BLaER1 treated with 17β-estradiol and CSF1 and Interleukin-3, amounts not matched to agents 10 nM and 100 nM (cell line): ENCODE results near the gene BST1.
A peak's percentile ranks its signal among the peaks of the same experiment; 100 is the strongest.

Source experiments
- H3K27ac ChIP-seq, 11 experiments: shearing (Covaris generic); formaldehyde crosslinking; 2 replicates each; pipeline ENCODE4 v1.8.1; 2022
- H3K27me3 ChIP-seq, 11 experiments: shearing (Covaris generic); formaldehyde crosslinking; 2 replicates each; pipeline ENCODE4 v1.8.1; 2022
- H3K36me3 ChIP-seq, 11 experiments: shearing (Covaris generic); formaldehyde crosslinking; 2 replicates each; pipeline ENCODE4 v1.8.1; 2022
- H3K4me1 ChIP-seq, 10 experiments: shearing (Covaris generic); formaldehyde crosslinking; 2 replicates each; pipeline ENCODE4 v1.8.1; 2022
- H3K4me2 ChIP-seq, 11 experiments: shearing (Covaris generic); formaldehyde crosslinking; 2 replicates each; pipeline ENCODE4 v1.8.1; 2022
- H3K4me3 ChIP-seq, 10 experiments: shearing (Covaris generic); formaldehyde crosslinking; 2 replicates each; pipeline ENCODE4 v1.8.1; 2022
- H3K9ac ChIP-seq, 11 experiments: shearing (Covaris generic); formaldehyde crosslinking; 2 replicates each; pipeline ENCODE4 v1.8.1; 2022
- H3K9me3 ChIP-seq, 11 experiments: shearing (Covaris generic); formaldehyde crosslinking; replicated peaks in 1 of 11; 2 replicates each; pipeline ENCODE4 v1.8.1; 2022
- H4K20me1 ChIP-seq, 11 experiments: shearing (Covaris generic); formaldehyde crosslinking; 2 replicates each; pipeline ENCODE4 v1.8.1; 2022
- Cebpa-rat ChIP-seq, 11 experiments: shearing (Covaris generic); IDR thresholded peaks; 2 replicates each; pipeline ENCODE4 v1.8.1; 2022

BST1 gene

DNA sequence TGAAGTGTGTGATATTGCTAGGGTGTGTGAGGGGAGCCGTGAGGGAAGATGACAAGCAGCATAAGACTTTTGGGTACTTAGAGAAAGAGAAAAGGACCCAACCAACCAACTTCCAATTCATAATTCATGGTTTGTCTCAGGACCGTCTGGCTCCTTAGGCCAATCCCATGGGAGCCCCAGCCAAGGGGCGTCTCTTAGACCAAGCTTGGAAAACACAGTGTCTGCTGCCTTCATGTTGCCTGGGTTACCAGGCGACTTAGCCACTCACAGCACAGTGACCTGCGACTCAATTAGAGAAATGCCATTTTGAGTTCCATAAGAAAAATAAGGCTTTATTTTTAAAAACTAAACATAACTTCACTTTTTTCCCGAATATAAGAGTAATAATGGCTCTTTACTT, 32.7 kb downstream of the BST1 start:
- no peak overlapping the region for H3K4me3 ChIP-seq

DNA sequence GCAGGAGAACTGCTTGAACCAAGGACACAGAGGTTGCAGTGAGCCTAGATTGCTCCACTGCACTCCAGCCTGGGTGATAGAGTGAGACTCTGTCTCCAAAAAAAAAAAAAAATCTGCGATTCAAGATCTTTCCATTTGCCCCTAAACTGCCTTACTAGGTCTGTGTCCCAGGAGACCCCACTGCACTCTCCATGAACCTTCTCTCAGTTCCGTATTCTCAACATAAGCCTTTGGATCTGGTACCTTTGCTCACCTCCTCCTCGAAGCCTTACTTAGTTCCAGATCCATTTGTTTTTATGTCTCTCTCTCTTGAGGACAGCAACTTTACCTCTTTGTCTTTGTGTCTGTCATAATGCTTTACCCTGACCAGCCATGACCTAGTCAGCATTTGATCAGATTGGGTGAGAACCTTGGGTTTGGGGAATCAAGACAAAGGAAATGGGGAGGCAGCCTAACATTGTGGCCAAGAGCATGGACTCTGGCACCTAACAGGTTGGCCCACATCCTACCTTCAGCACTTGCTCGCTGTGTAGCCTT, 33.7 kb downstream of the BST1 start:
- Histone ChIP-seq H4K20me1 (no peaks in the 10 kb centered on the region), H3K4me1 (peaks cover 0 to 48% (median 39%) of the 10 kb centered on the region in 10 experiments; a peak in 17 of 20 replicates), H3K27me3 (no peaks in the 10 kb centered on the region), H3K27ac (no peak overlapping the region), H3K4me2 (peak overlapping the region in 9 of 11 experiments; percentile 34 to 73 (median 61); a peak in 18 of 22 replicates), H3K36me3 (peaks cover 0 to 13% (median 6%) of the 10 kb centered on the region in 11 experiments; a peak in 5 of 22 replicates), H3K9me3 (peaks cover 39 to 56% (median 45%) of the 10 kb centered on the region in 11 experiments), H3K4me3 (no peak overlapping the region), H3K9ac (no peak overlapping the region)
- no peak for TF ChIP-seq Cebpa-rat (IDR thresholded peaks at IDR 0.05)

More for the DNA sequence above, 32.7 kb downstream of the BST1 start:
- peaks cover 0 to 49% (median 40%) of the 10 kb centered on the region in 10 experiments; a peak in 17 of 20 replicates for H3K4me1 ChIP-seq
- no peak for TF ChIP-seq Cebpa-rat (IDR thresholded peaks at IDR 0.05)
- H3K4me2 ChIP-seq, result peak overlapping the region in 8 of 11 experiments; percentile 55 to 73 (median 64); a peak in 14 of 22 replicates
- no peak overlapping the region for H3K9ac ChIP-seq
- H3K27me3 ChIP-seq, result no peaks in the 10 kb centered on the region
- peaks cover 28 to 46% (median 35%) of the 10 kb centered on the region in 11 experiments for H3K9me3 ChIP-seq
- no peaks in the 10 kb centered on the region for H4K20me1 ChIP-seq
- H3K36me3 ChIP-seq, result peaks cover 0 to 15% (median 4%) of the 10 kb centered on the region in 11 experiments; a peak in 3 of 22 replicates
- H3K27ac ChIP-seq, result 0 out of 22 replicates have a peak overlapping the region, but pooled peaks of 1 of the 11 experiments have one; percentile 14

DNA sequence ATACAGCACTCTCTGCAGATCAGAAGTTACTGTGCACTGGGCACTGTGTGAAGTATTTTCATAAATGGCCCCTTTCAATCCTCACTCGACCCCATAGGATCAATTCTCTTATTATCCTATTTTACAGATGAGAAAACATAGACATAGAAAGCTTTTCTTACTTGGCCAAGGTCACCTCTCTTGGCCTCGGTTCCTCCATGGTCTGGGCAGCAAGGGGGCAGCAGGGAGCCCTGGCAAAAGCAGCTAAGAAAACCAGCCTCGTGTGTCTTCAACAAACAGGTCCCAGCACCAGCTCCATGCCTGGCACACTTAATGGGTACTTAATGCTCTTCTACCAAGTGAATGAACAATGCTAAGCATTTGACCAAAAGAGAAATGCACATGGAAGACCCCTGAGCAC, 34.4 kb downstream of the BST1 start:
- Histone ChIP-seq H3K27ac (no peak overlapping the region), H3K4me2 (peak overlapping the region in 3 of 11 experiments; percentile 17 to 65 (median 61); a peak in 4 of 22 replicates), H3K9me3 (peaks cover 43 to 60% (median 49%) of the 10 kb centered on the region in 11 experiments), H4K20me1 (no peaks in the 10 kb centered on the region), H3K36me3 (peaks cover 0 to 19% (median 9%) of the 10 kb centered on the region in 11 experiments; a peak in 5 of 22 replicates), H3K4me3 (no peak overlapping the region), H3K4me1 (peaks cover 0 to 50% (median 40%) of the 10 kb centered on the region in 10 experiments; a peak in 17 of 20 replicates), H3K9ac (no peak overlapping the region), H3K27me3 (no peaks in the 10 kb centered on the region)
- no peak for TF ChIP-seq Cebpa-rat (IDR thresholded peaks at IDR 0.05)

DNA sequence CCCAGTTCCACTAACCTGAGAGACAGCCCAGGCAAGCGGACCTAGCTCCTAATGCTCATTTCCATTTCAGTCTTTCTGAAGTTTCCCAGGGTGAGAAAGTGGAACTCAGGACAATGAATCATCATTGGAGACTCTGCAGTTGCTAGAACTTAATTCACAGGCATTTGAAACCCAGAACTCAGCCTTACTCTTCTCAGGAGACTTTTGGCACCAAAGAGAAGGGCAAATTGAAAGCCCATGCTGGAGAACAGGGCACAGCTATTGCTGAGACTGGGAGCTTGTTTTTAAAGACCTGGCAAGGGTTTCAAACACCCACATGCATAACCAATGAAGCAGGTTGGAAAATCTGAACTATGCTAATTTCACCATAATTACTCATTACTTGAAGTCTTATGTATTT, 36.0 kb downstream of the BST1 start:
- Histone ChIP-seq H3K4me3 (no peak overlapping the region), H3K9ac (no peak overlapping the region)

DNA sequence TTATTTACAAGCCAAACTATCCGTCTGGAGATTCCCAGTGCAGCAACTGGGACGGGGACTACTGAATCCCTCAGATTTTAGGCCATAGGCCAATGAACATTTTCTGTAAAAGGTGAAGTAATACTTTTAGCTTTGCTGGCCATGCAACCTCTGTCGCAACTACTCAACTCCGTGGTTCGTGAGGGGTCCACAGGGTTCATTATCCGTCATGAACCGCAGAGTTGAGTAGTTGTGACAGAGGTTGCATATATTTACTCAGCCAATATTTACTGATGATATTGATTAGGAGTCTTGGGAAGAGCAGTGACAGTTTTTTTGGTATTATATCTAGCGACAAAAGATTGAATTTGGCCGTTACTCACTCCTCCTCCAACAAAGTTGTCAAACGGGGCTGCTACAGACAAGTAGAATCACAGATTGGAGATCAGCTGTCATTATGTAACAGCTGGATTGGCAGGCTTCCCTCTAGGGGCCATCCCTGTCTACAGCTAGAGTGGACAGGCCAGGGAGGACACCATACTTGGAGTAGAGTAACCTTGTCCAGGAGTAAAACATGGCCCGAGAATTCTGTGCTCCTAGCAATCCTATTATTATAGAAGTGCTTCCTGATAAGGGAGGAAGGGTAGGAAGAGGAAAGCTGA, 38.0 kb downstream of the BST1 start:
- no peaks in the 10 kb centered on the region for H4K20me1 ChIP-seq
- no peak overlapping the region for H3K9ac ChIP-seq
- no peak overlapping the region for H3K27ac ChIP-seq
- H3K4me1 ChIP-seq, result peaks cover 0 to 30% (median 14%) of the 10 kb centered on the region in 10 experiments; a peak in 17 of 20 replicates
- H3K36me3 ChIP-seq, result peaks cover 0 to 11% (median 6%) of the 10 kb centered on the region in 11 experiments; a peak in 5 of 22 replicates
- no peak overlapping the region for H3K4me2 ChIP-seq
- TF ChIP-seq Cebpa-rat (IDR thresholded peaks at IDR 0.05), result no peak
- H3K27me3 ChIP-seq, result no peaks in the 10 kb centered on the region
- H3K9me3 ChIP-seq, result peaks cover 51 to 63% (median 56%) of the 10 kb centered on the region in 11 experiments
- H3K4me3 ChIP-seq, result no peak overlapping the region

More for the DNA sequence above, 36.0 kb downstream of the BST1 start:
- Histone ChIP-seq H3K27me3 (no peaks in the 10 kb centered on the region), H3K9me3 (peaks cover 43 to 60% (median 49%) of the 10 kb centered on the region in 11 experiments), H4K20me1 (no peaks in the 10 kb centered on the region), H3K4me2 (no peak overlapping the region; a peak in 1 of 22 replicates), H3K36me3 (peaks cover 0 to 11% (median 6%) of the 10 kb centered on the region in 11 experiments; a peak in 5 of 22 replicates), H3K4me1 (peaks cover 0 to 50% (median 33%) of the 10 kb centered on the region in 10 experiments; a peak in 17 of 20 replicates), H3K27ac (no peak overlapping the region)
- TF ChIP-seq Cebpa-rat (IDR thresholded peaks at IDR 0.05), result no peak

DNA sequence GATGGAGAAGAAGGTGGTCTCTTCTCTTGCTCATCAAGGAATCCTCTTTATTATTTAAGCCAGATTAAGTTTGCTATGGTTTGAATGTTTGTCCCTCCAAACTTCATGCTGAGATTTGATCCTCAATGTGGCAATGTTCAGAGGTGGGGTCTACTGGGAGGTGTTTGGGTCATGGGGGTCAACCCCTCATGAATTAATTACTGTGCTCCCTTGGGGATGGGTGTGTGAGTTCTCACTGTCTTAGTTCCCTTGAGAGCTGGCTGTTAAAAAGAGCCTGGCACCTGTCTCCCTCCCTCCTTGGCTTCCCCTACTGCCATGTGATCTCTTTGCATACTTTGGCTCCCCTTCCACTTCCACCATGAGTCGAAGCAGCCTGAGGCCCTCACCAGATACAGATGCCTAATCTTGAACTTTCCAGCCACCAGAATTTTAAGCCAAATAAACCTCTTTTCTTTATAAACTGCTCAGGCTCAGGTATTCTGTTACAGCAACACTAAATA, 39.3 kb downstream of the BST1 start:
- peaks cover 58 to 73% (median 69%) of the 10 kb centered on the region in 11 experiments for H3K9me3 ChIP-seq
- peaks cover 0 to 18% (median 2%) of the 10 kb centered on the region in 10 experiments; a peak in 9 of 20 replicates for H3K4me1 ChIP-seq
- H3K9ac ChIP-seq, result no peak overlapping the region
- H3K27ac ChIP-seq, result no peak overlapping the region
- no peaks in the 10 kb centered on the region for H4K20me1 ChIP-seq
- peak overlapping the region in 4 of 11 experiments; percentile 4 to 19 (median 12); a peak in 5 of 22 replicates for H3K4me2 ChIP-seq
- no peaks in the 10 kb centered on the region for H3K27me3 ChIP-seq
- TF ChIP-seq Cebpa-rat (IDR thresholded peaks at IDR 0.05), result no peak
- peak overlapping the region in 1 of 10 experiments; percentile 21; a peak in 2 of 20 replicates for H3K4me3 ChIP-seq
- H3K36me3 ChIP-seq, result peaks cover 0 to 11% (median 6%) of the 10 kb centered on the region in 11 experiments; a peak in 5 of 22 replicates

DNA sequence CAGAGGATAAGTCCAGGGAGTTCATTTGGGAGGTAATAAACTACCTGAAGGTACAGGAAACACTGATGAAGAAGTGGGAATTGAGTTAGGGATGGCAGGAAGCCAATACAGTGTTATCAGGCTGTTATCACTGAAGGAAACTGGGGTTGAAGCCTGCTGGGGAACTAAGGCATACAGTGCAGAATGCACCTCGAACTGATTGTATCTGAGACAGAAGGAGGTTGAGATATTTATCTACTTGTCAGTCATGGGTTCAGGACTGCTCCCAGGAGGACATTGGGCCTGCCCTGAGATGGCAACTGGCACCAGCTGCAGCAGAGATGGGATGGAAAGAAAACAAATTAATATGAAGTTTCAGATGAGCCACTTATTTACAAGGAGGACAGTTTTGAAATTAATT, 39.8 kb downstream of the BST1 start:
- no peak overlapping the region for H3K27ac ChIP-seq
- H3K4me1 ChIP-seq, result peaks cover 0 to 14% (median 0%) of the 10 kb centered on the region in 10 experiments; a peak in 6 of 20 replicates
- no peak overlapping the region for H3K9ac ChIP-seq
- no peak overlapping the region; a peak in 1 of 20 replicates for H3K4me3 ChIP-seq
- H3K4me2 ChIP-seq, result peak overlapping the region in 2 of 11 experiments; percentile 4 to 14; a peak in 4 of 22 replicates
- no peaks in the 10 kb centered on the region for H3K27me3 ChIP-seq
- peaks cover 0 to 11% (median 6%) of the 10 kb centered on the region in 11 experiments; a peak in 5 of 22 replicates for H3K36me3 ChIP-seq
- peaks cover 58 to 74% (median 71%) of the 10 kb centered on the region in 11 experiments for H3K9me3 ChIP-seq
- no peak for TF ChIP-seq Cebpa-rat (IDR thresholded peaks at IDR 0.05)
- H4K20me1 ChIP-seq, result no peaks in the 10 kb centered on the region

DNA sequence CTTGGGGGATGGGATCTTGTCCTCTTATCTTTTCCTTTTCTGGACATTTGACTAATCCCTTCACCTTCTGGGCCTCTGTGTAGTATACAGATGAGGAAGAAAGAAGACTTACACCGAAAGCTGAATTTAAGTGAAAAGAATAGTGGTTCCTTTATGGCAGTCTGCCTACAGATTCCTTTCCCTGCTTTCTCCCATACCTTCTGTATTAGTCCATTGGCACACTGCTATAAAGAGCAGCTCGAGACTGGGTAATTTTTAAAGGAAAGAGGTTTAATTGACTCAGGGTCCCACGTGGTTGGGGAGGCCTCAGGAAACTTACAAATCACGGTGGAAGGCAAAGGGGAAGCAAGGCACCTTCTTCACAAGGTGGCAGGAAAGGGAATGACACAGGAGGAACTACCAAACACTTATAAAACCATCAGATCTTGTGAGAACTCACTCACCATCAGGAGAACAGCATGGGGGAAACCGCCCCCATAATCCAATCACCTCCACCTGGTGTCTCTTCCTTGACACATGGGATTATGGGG, 41.2 kb downstream of the BST1 start:
- Histone ChIP-seq H3K4me3 (no peak overlapping the region), H3K27ac (no peak overlapping the region), H3K4me1 (peaks cover 0 to 14% (median 0%) of the 10 kb centered on the region in 10 experiments; a peak in 5 of 20 replicates), H3K36me3 (peaks cover 0 to 11% (median 6%) of the 10 kb centered on the region in 11 experiments; a peak in 5 of 22 replicates), H3K4me2 (no peak overlapping the region), H3K9ac (no peak overlapping the region), H4K20me1 (no peaks in the 10 kb centered on the region), H3K27me3 (no peaks in the 10 kb centered on the region), H3K9me3 (peaks cover 58 to 82% (median 75%) of the 10 kb centered on the region in 11 experiments)
- no peak for TF ChIP-seq Cebpa-rat (IDR thresholded peaks at IDR 0.05)
